GM19468 (cell line): Measurements from ENCODE around the gene SLC8A2.

Experiments
- ATAC-seq: cut with Tn5 transposase; IDR thresholded peaks from one replicate; pipeline ENCODE4 v1.9.1; 2021; ENCODE audit warnings: mild to moderate bottlenecking, moderate library complexity, moderate number of reproducible peaks; ENCODE audit not compliant: unreplicated experiment; ENCODE audit errors: extremely low read depth

Gene SLC8A2

DNA sequence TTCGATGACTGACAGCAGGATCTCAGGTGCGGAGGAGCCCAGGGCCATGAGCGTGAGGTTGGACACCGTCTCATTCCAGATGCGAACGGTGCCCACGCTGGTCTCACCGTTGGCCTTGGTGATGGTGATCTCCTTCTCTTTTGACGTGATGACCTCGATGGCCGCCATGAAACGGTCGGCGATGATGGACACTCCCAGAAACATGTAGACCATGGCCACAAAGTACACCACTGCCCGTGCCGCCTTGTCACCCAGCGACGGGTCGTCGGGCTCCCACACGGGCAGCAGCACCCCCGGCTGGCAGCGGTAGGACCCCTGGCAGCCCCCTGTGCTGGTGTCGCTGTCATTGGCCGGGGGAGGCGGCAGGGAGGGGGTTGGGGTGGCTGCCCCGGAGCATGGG, 5.7 kb downstream of the SLC8A2 start:
- ATAC-seq = no peak

DNA sequence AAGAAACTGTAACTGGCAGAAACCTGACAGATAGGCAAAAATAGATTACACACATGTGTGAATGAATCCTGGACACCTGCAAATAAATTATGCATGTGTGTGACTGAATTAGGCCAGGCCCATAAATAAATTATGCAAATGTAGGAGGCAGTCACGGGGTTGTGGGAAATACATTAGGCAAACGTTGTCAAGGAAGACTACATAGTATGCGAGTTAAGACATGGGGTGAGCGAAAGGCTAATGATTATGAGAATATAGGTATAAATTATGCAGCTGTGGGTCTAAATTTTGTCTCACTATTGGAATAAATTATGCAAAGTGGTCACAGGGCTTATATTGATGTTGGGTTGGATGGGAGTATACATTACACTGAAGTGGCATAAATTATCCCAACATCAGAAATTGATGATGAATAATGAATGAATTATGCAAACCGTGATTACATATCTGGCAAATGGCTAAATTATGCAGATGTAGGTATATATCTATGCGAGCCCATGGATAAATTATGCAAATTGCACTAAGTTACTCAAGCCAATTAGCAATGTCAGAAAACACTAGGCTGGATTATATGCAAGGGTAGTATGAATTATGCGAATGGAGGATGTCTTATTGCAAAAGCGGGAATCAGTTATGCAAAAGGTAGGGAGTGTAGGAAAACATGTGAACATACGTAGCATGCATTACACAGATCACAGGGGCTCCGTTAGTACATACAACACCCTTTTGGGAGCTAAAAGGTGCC, 6.8 kb downstream of the SLC8A2 start:
- no peak for ATAC-seq

DNA sequence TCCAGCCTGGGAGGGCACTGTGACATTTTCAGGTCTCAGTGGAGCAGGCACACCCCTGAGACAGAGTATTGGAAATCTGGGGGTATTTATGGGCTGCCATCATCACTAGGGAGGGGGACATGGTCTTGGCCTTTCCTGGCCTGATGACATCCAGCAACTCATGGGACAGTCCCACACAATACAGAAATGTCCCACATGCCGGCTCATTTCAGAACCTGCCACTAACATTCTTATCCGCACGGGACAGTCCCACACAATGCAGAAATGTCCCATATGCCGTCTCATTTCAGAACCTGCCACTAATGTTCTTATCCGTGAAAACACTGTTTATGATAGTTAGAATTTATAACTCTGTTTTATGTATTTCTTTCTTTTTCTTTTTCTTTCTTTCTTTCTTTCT, 9.8 kb downstream of the SLC8A2 start:
- no peak for ATAC-seq

DNA sequence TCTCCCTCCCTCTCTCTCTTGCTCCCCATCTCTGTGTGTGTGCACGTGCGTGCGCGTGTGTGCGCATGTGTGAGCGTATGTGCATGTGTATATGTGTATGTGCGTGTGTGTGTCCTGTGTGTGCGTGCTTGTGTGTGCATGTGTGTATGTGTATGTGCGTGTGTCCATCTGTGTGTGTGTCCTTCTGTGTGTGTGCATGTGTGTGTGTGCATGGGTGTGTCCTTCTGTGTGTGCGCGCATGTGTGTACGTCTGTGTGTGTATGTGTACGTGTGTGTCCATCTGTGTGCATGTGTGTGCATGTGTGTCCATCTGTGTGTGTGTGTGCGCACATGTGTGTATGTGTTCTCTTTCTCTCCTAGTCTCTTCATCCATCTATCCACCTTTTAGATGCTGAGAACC, 12.2 kb downstream of the SLC8A2 start:
- ATAC-seq = no peak

DNA sequence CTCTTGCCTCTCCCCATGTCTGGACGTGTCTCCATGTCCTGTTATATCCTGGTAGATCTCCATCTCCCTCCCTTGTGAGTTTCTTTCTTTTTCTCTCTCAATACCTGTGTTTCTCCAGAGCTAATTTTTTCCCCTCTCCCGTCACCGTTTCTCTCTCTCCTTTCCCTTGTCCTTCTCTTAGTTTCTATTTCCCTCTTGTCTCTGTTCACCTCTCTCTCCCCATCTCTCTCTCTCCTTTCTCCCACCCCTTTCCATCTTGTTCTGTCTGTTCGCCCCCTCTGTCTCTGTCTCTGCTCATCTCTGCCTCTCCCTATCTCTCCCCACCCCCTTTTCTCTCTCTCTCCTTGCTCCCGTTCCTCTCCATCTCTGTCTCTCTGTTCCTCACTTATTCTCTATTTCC, 13.0 kb downstream of the SLC8A2 start:
- no peak for ATAC-seq

DNA sequence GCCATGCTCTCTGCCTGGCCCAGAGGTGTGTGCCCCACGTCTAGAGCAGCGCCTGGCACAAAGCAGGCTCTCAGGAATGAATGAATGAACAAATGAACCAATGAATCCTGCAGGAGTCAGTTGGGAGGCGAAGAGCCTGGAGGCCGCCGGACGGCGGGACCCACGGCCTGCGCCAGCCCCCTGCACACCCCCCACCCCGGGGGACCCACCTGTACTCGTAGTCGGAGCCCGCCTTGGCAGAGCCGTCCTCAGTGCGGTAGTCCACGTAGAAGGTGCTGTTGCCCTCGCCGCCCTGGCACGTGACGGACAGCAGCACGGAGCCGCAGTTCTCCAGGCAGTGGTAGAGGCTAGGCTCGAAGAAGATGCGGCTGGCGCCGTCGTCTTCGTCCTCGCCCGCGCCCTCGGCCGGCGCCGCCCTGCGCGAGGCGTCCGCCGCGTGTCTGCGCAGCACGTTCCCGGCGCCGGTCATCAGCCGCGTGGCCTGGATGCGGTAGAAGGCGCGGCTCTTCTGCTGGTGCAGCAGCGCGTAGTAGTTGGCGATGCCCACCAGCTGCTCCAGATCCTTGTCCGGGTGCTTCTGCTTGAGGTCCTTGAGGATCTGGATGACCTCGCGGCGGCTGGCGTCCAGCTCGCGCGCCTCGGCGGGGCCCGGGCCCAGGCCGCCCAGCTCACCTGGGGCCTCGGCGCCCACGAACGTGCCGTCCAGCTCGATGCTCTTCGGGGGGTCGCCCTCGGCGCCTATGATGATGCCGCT, 14.8 kb downstream of the SLC8A2 start:
- no peak for ATAC-seq

DNA sequence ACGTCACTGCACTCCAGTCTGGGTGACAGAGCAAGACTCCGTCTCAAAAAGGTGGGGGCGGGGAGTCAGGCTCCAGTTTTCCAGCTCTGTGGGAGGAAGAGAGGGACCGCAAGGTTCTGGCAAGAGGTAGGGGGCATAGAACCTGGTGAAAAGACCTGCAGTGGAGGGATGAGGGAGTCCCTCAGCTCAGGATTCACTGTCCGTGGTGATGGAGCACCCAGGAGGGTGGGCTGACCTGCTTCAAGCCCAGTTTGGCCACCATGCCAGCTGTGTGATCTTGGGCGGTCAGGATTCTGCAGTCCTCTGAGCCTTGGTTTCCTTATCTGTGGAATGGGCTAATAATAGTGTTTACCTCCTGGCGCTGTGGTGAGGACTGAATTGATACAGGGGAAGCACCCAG, 21.2 kb downstream of the SLC8A2 start:
- ATAC-seq = no peak

DNA sequence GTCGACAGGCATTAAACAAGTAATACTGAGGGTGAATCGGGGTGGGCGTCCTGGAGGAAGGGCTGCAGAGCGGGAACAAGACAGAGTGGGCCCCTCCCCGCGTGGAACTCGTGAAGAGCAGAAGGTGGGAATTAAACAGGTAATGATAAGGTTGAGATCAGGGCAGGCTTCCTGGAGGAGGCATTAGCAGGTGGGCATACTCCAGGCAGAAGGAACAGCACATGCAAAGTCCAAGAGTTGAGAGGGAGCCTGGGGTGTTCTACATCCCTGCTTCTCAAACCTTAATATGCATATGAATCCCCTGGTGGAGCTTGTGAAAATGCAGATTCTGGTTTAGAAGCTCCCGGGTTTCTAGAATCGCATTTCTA, 23.3 kb downstream of the SLC8A2 start:
- ATAC-seq = no peak

DNA sequence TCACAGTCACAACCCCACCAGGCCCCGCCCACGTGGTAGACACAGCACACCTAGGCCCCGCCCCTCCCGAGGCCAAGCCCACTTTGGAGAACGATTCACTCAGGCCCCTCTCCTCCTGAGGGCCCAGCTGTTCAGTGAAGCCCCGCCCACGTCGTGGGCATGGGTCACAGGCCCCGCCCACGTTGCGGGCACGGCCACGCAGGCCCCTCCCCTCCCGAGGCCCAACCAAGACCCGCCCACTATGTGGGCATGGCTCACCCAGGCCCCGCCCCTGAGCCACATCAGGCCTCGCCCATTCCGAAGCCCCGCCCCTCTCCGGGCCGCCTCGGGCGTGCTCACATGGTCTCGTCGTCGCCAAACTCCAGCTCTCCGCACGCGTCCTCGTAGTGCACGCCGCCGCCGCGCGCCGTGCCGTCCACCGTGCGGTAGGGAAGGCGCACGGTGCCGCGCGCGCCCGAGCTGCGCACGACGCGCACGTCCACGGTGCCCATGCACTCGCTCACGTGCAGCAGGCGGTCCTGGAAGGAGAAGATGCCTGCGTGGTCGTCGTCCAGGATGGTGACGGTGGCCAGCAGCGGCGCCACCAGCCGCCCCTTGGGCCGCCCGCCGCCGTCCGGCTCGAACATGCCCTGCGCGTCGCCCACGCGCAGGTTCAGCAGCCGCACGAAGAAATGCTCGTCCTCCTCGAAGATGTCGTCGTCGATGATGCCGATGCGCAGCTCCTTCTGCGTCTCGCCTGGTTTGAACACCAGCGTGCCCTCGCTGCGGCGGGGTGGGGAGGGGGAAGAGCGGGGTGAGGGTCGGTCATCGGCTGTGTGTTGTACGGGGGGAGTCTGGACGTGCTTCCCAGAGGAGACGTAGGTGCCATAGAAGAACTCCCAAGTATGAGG, 24.0 kb downstream of the SLC8A2 start:
- no peak for ATAC-seq

DNA sequence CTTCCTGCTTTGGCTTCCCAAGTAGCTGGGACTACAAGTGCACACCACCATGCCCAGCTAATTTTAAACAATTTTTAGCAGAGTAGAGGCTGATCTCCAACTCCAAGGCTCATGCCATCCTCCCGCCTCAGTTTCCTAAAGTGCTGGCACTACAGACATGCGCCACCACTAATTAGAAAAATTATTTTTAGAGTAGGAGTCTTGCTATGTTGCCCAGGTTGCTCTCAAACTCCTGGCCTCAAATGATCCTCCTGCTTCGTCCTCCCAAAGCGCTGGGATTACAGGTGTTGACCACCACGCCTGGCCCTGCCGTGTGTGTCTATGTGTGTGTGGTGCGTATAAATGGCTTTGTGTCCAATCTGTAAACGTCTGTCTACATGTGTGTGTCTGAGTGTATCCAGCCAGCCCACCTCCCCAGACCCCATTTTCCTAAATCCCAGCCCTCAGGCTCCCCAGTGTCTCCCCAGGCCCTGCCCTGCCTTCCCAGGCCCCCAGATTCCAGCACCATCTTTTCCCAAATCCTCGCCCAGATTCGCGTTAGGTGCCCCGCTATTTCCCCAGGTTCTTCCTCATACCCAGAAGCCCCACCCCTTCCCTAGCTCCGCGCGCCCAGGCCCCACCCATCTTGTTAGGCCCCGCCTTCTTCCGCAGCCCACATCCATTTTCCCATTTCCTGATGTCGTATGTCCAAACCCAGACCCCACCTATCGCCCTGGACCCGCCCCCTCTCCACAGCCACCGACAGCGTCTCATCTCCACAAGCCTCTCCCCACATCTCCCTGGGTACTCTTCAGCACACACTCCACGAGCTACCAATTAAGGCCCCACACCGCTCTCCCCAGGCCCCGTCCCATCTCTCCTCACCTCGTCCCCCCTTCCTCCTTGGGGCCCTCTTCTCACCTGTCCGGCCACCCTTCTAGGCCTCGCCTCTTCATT, 24.9 kb downstream of the SLC8A2 start:
- ATAC-seq = no peak

DNA sequence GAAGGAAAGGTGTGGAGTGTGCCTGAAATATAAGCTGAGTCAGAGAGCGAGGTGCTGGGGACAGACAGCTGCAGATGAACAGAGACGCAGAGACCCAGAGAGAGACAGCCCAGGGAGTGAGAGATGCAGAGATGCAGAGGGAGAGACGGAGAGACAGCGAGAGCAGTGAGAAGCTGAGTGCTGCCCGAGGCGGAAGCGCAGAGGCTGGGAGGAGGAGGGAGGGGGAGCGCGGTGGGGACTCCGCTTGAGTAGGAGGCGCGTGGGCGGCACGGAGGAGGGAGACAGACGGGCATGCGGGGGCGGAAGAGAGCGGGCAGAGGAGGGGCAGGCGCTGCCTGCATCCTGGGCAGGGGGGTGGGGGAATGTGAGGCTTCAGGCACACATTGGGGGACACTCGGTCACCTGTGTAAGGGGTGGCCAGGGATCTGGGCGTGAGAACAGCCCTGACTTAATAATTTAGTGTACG, 25.7 kb downstream of the SLC8A2 start:
- no peak for ATAC-seq

DNA sequence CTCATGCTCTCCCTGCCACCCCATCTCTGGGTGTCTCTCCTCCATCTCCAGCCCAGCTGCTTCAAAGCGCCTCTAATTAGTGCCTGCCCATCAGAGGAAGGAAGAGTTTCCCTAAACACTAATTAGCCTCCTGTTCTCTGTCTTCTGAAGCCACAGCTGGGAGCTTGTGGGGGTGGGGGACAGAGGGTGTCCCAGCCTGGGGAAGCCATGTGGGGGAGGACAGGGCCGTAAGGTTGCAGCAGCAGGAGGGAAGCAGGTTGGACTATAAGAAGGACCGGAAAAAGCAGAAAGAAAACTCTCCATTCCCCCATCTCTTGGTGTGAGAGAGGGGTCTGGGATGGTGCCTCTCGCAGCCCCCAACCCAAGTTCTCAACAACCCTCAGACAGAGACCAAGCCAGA, 26.2 kb downstream of the SLC8A2 start:
- no peak for ATAC-seq

DNA sequence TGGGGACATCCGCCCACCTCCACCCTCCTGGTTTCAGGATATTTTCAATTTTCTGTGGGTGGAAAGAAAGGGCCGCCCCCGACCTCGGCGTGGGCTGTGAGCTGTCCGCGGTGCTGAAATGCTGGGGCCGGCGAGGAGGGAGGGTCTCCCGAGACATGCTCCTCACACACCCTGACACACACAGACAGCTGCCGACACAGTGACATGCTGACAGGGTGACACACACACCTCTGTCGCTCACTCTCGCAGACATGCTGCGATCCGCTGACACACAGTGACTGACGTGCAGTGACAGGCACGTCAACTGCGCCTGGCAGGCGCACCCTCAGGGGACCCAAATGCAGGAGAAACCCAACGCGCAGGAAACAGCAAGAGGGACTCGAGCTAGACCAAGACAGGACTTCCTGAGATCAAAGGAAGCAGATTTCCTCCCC, 27.3 kb downstream of the SLC8A2 start:
- ATAC-seq = no peak

DNA sequence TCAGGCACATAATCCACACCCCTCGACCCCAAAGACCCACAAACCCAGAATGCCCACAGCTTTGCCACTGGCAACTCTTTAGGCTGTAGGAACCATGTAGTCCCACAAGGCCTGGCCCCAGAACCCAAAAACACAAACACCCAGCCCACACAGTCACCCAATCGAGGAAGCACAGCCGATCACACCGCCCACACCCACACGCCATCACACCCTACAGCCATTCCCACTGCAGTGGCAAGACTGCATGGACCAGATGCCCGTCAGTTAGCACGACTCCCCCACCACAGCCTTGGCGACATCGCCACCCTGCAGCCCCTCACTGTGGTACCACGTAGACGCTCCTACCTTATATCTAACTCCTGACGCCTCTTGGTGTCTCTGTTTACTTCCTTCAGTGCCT, 28.4 kb downstream of the SLC8A2 start:
- no peak for ATAC-seq

DNA sequence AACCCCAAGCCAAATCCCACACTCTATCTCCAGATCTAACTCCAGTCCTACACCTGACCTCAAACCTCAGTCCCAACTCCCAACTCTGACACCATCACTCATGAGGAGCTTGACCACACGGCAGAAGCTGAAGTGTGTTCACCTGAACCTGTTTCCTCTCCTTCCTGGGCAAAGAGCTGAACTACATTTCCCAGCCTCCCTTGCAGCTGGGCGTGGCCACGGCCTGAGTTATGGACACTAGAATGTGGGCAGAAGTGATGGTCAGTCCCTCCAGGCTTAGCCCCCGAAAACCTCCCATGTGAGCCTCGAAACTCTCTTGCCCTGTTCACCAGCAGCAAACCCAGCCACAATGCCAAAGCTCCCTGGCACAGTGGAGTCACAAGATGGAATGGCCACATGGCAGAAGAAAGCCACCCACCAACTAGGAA, 32.9 kb downstream of the SLC8A2 start:
- no peak for ATAC-seq

DNA sequence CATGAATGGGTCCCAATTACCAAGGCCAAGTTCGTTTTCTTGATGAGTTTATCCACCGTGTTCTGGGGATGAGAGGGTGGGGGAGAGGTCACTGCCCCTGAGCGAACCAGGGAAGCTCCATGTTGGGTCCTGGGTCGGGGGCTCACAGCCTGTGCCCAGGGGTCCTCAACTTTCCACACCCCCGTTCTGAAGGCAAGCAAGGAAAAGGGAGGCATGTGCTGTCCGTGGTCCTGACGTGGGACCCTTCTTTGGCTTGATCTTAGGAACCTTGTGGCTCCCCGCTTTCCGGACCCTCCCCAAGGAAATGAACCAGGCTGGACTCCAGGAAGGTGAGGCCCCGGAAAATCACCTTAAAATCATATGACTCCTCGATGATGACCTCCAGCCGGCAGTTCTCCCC, 34.2 kb downstream of the SLC8A2 start:
- no peak for ATAC-seq

DNA sequence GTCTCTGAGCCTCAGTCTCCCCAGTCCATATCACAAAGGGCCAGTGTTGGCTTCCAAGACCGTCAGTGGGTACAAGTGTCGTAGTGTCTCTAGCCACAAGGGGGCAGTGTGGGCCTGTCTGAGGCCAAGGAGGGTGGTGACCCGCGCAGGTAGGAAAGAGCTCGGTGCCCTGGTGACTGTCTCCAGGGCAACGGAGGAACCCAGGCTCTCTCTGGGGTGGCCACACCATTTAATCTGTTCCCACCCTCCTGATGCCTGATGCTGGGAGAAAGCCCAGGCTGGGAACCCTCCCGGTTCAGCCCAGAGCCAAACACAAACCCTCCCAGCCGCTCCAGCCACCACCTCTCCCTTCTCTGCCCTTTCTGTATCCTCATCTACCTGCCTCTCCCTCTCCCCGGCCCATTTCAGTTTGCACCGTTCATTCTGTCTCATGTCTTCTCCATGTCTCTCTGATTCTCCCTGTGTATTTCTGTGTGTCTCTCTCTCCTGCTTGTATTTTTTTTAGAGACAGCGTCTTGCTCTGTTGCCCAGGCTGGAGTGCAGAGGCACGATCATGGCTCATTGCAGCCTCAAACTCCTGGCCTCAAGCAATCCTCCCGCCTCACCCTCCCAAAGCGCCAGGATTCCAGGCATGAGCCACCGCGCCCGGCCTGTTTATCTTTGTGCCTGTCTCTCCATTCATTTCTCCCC, 34.8 kb downstream of the SLC8A2 start:
- no peak for ATAC-seq

DNA sequence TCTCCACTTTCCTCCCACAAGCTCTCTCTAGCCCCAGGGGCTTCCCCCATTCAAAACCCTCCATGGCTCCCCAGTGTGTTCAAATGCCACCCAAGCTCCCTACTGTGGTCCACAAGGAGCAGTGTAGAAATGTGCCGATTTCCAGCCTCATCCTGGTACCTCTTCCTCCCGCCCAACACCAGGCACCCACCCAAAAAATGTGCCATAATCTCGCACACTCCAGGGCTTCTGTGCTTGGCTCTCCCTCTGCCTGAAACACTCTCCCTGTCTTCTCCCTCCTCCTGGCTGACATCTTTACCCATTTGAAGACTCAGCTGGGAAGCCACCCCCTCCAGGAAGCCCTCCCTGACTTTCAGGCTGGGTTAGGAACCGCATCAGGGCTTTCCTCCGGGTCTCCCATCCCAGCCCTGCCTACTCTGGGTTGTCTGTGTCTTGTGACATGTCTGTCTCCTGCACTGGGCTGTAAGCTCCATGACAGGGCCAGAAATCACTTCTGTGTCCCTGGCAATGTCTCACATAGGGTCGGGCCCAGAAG, 35.7 kb downstream of the SLC8A2 start:
- ATAC-seq = no peak

DNA sequence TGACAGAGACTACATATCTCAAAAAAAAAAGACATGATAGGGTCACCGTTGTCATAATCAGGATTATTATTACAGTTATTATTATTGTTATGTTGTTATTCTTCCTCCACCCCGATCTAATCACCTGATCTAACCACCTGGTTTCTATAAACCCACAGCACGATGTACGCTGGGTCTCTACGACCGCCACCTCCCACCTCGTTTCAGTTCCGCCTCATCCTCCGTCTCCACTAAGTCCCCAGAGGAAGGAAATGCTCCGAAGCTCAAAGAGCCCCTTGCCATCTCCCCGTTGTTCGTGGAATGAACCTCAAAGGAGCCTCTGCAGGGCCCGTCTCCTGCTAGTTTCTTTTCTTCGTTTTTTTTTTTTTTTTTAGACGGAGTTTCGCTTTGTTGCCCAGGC, 36.5 kb downstream of the SLC8A2 start:
- ATAC-seq = no peak
